ENCODE data around the gene DEPDC5. TPM values are rescaled to one million over a fixed set of nuclear protein-coding genes. Genes with fewer than 3 reads are reported as not detected.

Gene DEPDC5
- total RNA-seq, 1 experiment from 2014 or later, result 13.3 TPM

DNA sequence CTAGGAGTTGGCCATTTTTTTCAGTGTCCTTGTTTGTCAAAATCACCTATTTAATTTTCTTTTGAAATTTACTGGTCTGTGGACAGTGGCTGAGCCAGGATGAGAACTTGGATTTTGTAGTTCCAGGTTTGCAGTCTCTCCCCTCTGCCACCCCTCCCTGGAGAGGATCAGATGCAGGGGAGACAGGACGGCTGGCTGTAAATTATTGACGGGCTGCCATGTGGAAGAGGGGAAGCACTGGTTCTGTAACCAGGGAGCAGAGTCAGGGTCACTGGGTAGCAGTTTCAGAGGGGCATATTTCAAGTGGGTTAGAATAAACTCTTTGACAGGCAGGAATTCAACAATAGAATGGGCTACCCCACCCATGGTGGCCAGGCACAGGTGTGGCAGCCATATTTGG lies 169.9 kb downstream of the DEPDC5 start:
- no peaks in the 10 kb centered on the region for H3K4me1 Mint-ChIP-seq (ENCODE audit: insufficient read depth, unreplicated experiment)
- BruUV-seq (replicated peaks), result no TSS peak
- H3K27me3 Mint-ChIP-seq (ENCODE audit: insufficient read depth, unreplicated experiment), result peaks cover 24% of the 10 kb centered on the region
- intact Hi-C loops (cut with micrococcal nuclease), result no loop called here
- no peaks in the 10 kb centered on the region for H3K36me3 Mint-ChIP-seq (ENCODE audit: insufficient read depth, unreplicated experiment)
- ChIA-PET CTCF (no interaction called here), POLR2A (no interaction called here)
- no peak overlapping the region for H3K27ac Mint-ChIP-seq (ENCODE audit: low read depth, unreplicated experiment)
- TF ChIP-seq, protein P1, sequence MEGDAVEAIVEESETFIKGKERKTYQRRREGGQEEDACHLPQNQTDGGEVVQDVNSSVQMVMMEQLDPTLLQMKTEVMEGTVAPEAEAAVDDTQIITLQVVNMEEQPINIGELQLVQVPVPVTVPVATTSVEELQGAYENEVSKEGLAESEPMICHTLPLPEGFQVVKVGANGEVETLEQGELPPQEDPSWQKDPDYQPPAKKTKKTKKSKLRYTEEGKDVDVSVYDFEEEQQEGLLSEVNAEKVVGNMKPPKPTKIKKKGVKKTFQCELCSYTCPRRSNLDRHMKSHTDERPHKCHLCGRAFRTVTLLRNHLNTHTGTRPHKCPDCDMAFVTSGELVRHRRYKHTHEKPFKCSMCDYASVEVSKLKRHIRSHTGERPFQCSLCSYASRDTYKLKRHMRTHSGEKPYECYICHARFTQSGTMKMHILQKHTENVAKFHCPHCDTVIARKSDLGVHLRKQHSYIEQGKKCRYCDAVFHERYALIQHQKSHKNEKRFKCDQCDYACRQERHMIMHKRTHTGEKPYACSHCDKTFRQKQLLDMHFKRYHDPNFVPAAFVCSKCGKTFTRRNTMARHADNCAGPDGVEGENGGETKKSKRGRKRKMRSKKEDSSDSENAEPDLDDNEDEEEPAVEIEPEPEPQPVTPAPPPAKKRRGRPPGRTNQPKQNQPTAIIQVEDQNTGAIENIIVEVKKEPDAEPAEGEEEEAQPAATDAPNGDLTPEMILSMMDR (IDR thresholded peaks at IDR 0.05; ENCODE audit: unreplicated experiment), result no peak
- no peak overlapping the region for H3K4me3 Mint-ChIP-seq (ENCODE audit: unreplicated experiment)
- DNase-seq (ENCODE audit: unreplicated experiment), result no peak
- peaks cover 8% of the 10 kb centered on the region for H3K9me3 Mint-ChIP-seq (ENCODE audit: unreplicated experiment)

DNA sequence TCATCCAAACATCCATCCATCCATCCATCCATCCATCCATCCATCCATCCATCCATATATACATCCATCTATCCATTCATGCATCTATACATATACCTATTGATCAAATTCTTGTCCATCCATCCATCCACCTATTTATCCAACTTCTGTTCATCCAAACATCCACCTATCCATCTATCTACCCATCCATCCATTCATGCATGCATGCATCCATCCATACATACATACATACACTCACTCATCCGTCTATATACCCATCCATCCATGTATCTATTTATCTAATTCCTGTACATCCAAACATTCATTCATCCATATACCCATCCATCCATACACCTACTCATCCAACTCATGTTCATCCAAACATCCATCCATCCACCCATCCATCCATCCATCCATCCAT lies 171.2 kb downstream of the DEPDC5 start:
- no peak overlapping the region for H3K27ac Mint-ChIP-seq (ENCODE audit: low read depth, unreplicated experiment)
- no peak for DNase-seq (ENCODE audit: unreplicated experiment)
- peaks cover 31% of the 10 kb centered on the region for H3K27me3 Mint-ChIP-seq (ENCODE audit: insufficient read depth, unreplicated experiment)
- H3K36me3 Mint-ChIP-seq (ENCODE audit: insufficient read depth, unreplicated experiment), result no peaks in the 10 kb centered on the region
- no peaks in the 10 kb centered on the region for H3K4me1 Mint-ChIP-seq (ENCODE audit: insufficient read depth, unreplicated experiment)
- peaks cover 8% of the 10 kb centered on the region for H3K9me3 Mint-ChIP-seq (ENCODE audit: unreplicated experiment)
- no peak overlapping the region for H3K4me3 Mint-ChIP-seq (ENCODE audit: unreplicated experiment)
- ChIA-PET POLR2A (interaction anchor here (0.7 kb wide), 1 partner anchor 278 kb away, joined by 4 read pairs; no protein-coding TSS in a partner anchor), CTCF (no interaction called here)
- TF ChIP-seq, protein P1 (IDR thresholded peaks at IDR 0.05; ENCODE audit: unreplicated experiment), result no peak
- intact Hi-C loops (cut with micrococcal nuclease), result no loop called here
- no TSS peak for BruUV-seq (replicated peaks)

DNA sequence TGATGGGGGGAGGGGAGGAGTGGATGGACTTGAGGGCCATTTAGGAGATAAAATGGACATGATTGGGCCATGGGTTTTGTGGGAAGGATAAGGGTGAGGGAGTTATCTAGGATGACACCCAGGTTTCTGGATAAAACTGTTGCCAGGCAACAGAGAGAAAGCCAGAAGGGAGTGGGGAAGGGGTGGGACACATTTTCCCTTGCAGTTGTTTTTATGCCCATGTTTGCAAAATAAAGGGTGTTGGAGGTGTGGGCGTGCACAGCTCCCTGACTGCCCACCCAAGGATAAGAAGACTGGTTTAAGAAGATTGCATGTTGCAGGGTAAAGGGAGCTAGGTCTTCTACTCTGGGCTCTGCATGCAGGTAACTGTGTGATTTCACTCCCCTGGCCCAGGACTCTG lies 172.2 kb downstream of the DEPDC5 start:
- DNase-seq (ENCODE audit: unreplicated experiment), result no peak
- H3K4me3 Mint-ChIP-seq (ENCODE audit: unreplicated experiment), result no peak overlapping the region
- peaks cover 31% of the 10 kb centered on the region for H3K27me3 Mint-ChIP-seq (ENCODE audit: insufficient read depth, unreplicated experiment)
- intact Hi-C loops (cut with micrococcal nuclease), result no loop called here
- H3K36me3 Mint-ChIP-seq (ENCODE audit: insufficient read depth, unreplicated experiment), result no peaks in the 10 kb centered on the region
- TF ChIP-seq, protein P1 (IDR thresholded peaks at IDR 0.05; ENCODE audit: unreplicated experiment), result no peak
- no TSS peak for BruUV-seq (replicated peaks)
- ChIA-PET POLR2A (interaction anchor here (0.6 kb wide), 1 partner anchor 35 kb away, joined by 3 read pairs; no protein-coding TSS in a partner anchor), CTCF (no interaction called here)
- H3K4me1 Mint-ChIP-seq (ENCODE audit: insufficient read depth, unreplicated experiment), result no peaks in the 10 kb centered on the region
- no peak overlapping the region for H3K27ac Mint-ChIP-seq (ENCODE audit: low read depth, unreplicated experiment)
- H3K9me3 Mint-ChIP-seq (ENCODE audit: unreplicated experiment), result peaks cover 8% of the 10 kb centered on the region

DNA sequence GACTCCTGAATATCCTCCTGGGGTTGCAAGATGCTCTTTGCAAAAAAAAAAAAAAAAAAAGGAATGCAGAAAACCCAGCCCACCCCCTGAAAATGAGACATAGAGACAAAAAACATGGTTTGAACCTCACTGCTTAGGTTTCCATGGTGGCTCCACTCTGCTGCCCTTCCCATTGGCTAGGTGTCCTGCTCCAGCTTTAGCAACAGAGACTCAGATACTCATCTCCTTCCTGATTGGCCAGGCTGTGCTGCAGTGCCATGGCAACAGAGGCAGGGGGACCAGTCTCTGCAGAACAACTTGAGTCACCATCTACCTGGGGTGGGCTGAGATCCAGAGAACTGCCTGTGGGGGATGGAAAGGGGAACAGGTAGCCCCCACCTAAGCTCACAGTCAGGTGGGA lies 173.2 kb downstream of the DEPDC5 start:
- TF ChIP-seq, protein P1 (IDR thresholded peaks at IDR 0.05; ENCODE audit: unreplicated experiment), result no peak
- DNase-seq (ENCODE audit: unreplicated experiment), result peak; percentile 16
- peaks cover 31% of the 10 kb centered on the region for H3K27me3 Mint-ChIP-seq (ENCODE audit: insufficient read depth, unreplicated experiment)
- BruUV-seq (replicated peaks), result no TSS peak
- intact Hi-C loops (cut with micrococcal nuclease), result no loop called here
- H3K27ac Mint-ChIP-seq (ENCODE audit: low read depth, unreplicated experiment), result no peak overlapping the region
- H3K4me1 Mint-ChIP-seq (ENCODE audit: insufficient read depth, unreplicated experiment), result no peaks in the 10 kb centered on the region
- CTCF ChIA-PET, result no interaction called here
- POLR2A ChIA-PET, result interaction anchor here (0.6 kb wide), 1 partner anchor 115 kb away, joined by 3 read pairs; no protein-coding TSS in a partner anchor
- H3K4me3 Mint-ChIP-seq (ENCODE audit: unreplicated experiment), result no peak overlapping the region
- peaks cover 8% of the 10 kb centered on the region for H3K9me3 Mint-ChIP-seq (ENCODE audit: unreplicated experiment)
- H3K36me3 Mint-ChIP-seq (ENCODE audit: insufficient read depth, unreplicated experiment), result no peaks in the 10 kb centered on the region

All from MCF 10A (cell line).